NCI-H1436 (cell line): ENCODE measurements around the gene RRP36.
A peak's percentile ranks its signal among the peaks of the same experiment; 100 is the strongest.
"Not testable (repeated sequence)": the region's sequence is repeated elsewhere in the genome, so short reads cannot be mapped to it uniquely, and the experiment has no call there.

Experiments
- DNase-seq: peaks from one replicate; lab custom pipeline; 2025; lab: John Stamatoyannopoulos, UW

The RRP36 gene

GRCh38 chr6:43037706-43038105 is 16.3 kb downstream of the RRP36 start:
- DNase-seq: no peak

- no peak for DNase-seq
Observed at GRCh38 chr6:43038727-43039126, 17.3 kb downstream of the RRP36 start.

GRCh38 chr6:43040542-43041257 is 19.3 kb downstream of the RRP36 start:
- no peak for DNase-seq

- not testable (repeated sequence) for DNase-seq
Observed at GRCh38 chr6:43041475-43041874, 20.1 kb downstream of the RRP36 start.

- no peak for DNase-seq
Observed at GRCh38 chr6:43043310-43043709, 21.9 kb downstream of the RRP36 start.

- DNase-seq: no peak
Observed at GRCh38 chr6:43045371-43045930, 24.0 kb downstream of the RRP36 start.

- no peak for DNase-seq
Observed at GRCh38 chr6:43047998-43048397, 26.6 kb downstream of the RRP36 start.

- DNase-seq: no peak
Observed at GRCh38 chr6:43050981-43051380, 29.6 kb downstream of the RRP36 start.

GRCh38 chr6:43052225-43052841 is 30.9 kb downstream of the RRP36 start:
- DNase-seq: no peak

- no peak for DNase-seq
Observed at GRCh38 chr6:43052842-43053544, 31.6 kb downstream of the RRP36 start.

GRCh38 chr6:43053545-43054205 is 32.3 kb downstream of the RRP36 start, which contains the start of gene CUL7:
TSS of gene CUL7 (minus strand) at chr6:43053851. CDS start at chr6:43052788, 1,063 bp downstream.
- peak; percentile 86 for DNase-seq

GRCh38 chr6:43054206-43054943 is 33.0 kb downstream of the RRP36 start:
- DNase-seq: no peak

GRCh38 chr6:43055966-43056365 is 34.5 kb downstream of the RRP36 start:
- no peak for DNase-seq

GRCh38 chr6:43058531-43058930 is 37.1 kb downstream of the RRP36 start:
- no peak for DNase-seq

GRCh38 chr6:43059168-43060033 is 38.0 kb downstream of the RRP36 start, which contains the start of the genes KLC4 and MRPL2:
TSS of gene KLC4 (plus strand) at chr6:43059631. CDS start at chr6:43061336, 1,705 bp downstream.
TSS of gene MRPL2 (minus strand) at chr6:43059434. CDS start at chr6:43059381, 53 bp downstream.
- peak; percentile 97 for DNase-seq

GRCh38 chr6:43060034-43060754 is 38.8 kb downstream of the RRP36 start:
- no peak for DNase-seq

- DNase-seq: no peak
Observed at GRCh38 chr6:43060755-43061633, 39.6 kb downstream of the RRP36 start.

GRCh38 chr6:43061861-43062260 is 40.4 kb downstream of the RRP36 start:
- no peak for DNase-seq

GRCh38 chr6:43062818-43063217 is 41.4 kb downstream of the RRP36 start:
- no peak for DNase-seq
